Thoracic aorta (tissue), 2 donors: ENCODE measurements around the gene FMNL3. TPM values are rescaled to one million over a fixed set of nuclear protein-coding genes. Genes with fewer than 3 reads are reported as not detected.

Source experiments
- ATAC-seq: fragments of 150-250 bp; one replicate; pipeline ENCODE4 v1.8.0; 2017; ENCODE audit warnings: low read depth; ENCODE audit not compliant: insufficient number of reproducible peaks, low FRiP score
- DNase-seq: peaks from one replicate; pipeline ENCODE4 v3.0.0-alpha.2; 2020; ENCODE audit warnings: low spot score
- H3K27ac ChIP-seq, 2 donors: fragments of 200-600 bp; sonication (generic); 1 replicate in 1 of 2; 2 replicates in 1 of 2; pipeline ENCODE4 v1.5.1; 2016; ENCODE audit warnings: mild to moderate bottlenecking in 2 of 2, moderate library complexity in 2 of 2
- H3K27me3 ChIP-seq: fragments of 200-600 bp; sonication (generic); replicated peaks from 2 replicates; pipeline ENCODE4 v1.6.0; 2016; ENCODE audit warnings: mild to moderate bottlenecking; ENCODE audit not compliant: insufficient read depth
- H3K36me3 ChIP-seq: fragments of 200-600 bp; sonication (generic); one replicate; pipeline ENCODE4 v1.5.1; 2016
- H3K4me1 ChIP-seq, 2 donors: fragments of 200-600 bp; sonication (generic); 1 replicate in 1 of 2; 2 replicates in 1 of 2; pipeline versions ENCODE4 v1.5.1 to v1.6.0; 2016; ENCODE audit warnings: low read depth in 2 of 2, mild to moderate bottlenecking in 1 of 2; ENCODE audit not compliant: control insufficient read depth in 1 of 2
- H3K4me3 ChIP-seq: fragments of 200-600 bp; sonication (generic); 2 replicates; pipeline ENCODE4 v1.5.1; 2016; ENCODE audit warnings: mild to moderate bottlenecking
- H3K9me3 ChIP-seq: fragments of 200-600 bp; sonication (generic); 2 replicates; pipeline ENCODE4 v1.5.1; 2016
- total RNA-seq, 2 donors: library from RNA; depleted of rRNA; stranded (reverse); fragments of >200 nt; gene quantifications; one replicate each; pipeline versions ENCODE4 v1.1.0 to v1.2.3, GENCODE V29; 2016
- TF ChIP-seq, protein P1 (sequence below): fragments of 200-600 bp; sonication (generic); IDR thresholded peaks from one replicate; pipeline ENCODE4 v1.5.1; 2019; ENCODE audit warnings: antibody characterized with exemption

FMNL3 gene
- total RNA-seq, 2 donors from 2014 or later: 26.7 to 37.4 TPM

DNA sequence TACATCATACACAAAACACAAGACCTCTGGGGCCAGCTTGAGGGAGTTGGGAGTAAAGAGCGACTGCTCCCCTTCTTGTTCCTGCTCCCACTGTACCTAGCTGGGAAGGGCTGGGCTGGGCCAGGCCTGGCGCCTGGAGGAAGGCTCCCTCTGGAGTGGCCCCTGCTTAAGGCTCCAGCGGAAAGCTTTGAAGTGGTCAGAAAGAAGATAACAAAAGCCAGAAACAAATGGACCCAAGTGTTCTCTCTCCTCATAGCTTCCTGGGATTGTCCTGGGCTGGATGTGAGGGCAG is 58.5 kb downstream of the FMNL3 start:
- peak overlapping the region in 1 of 2 donors; percentile 63 for H3K27ac ChIP-seq
- peaks cover 21% of the 10 kb centered on the region for H3K36me3 ChIP-seq
- no peak for DNase-seq
- no peak for ATAC-seq
- no peak overlapping the region for H3K4me3 ChIP-seq
- no peaks in the 10 kb centered on the region for H3K9me3 ChIP-seq
- no peaks in the 10 kb centered on the region for H3K27me3 ChIP-seq
- TF ChIP-seq, protein P1, sequence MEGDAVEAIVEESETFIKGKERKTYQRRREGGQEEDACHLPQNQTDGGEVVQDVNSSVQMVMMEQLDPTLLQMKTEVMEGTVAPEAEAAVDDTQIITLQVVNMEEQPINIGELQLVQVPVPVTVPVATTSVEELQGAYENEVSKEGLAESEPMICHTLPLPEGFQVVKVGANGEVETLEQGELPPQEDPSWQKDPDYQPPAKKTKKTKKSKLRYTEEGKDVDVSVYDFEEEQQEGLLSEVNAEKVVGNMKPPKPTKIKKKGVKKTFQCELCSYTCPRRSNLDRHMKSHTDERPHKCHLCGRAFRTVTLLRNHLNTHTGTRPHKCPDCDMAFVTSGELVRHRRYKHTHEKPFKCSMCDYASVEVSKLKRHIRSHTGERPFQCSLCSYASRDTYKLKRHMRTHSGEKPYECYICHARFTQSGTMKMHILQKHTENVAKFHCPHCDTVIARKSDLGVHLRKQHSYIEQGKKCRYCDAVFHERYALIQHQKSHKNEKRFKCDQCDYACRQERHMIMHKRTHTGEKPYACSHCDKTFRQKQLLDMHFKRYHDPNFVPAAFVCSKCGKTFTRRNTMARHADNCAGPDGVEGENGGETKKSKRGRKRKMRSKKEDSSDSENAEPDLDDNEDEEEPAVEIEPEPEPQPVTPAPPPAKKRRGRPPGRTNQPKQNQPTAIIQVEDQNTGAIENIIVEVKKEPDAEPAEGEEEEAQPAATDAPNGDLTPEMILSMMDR: no peak
- peaks cover 14 to 21% of the 10 kb centered on the region in 2 donors for H3K4me1 ChIP-seq

DNA sequence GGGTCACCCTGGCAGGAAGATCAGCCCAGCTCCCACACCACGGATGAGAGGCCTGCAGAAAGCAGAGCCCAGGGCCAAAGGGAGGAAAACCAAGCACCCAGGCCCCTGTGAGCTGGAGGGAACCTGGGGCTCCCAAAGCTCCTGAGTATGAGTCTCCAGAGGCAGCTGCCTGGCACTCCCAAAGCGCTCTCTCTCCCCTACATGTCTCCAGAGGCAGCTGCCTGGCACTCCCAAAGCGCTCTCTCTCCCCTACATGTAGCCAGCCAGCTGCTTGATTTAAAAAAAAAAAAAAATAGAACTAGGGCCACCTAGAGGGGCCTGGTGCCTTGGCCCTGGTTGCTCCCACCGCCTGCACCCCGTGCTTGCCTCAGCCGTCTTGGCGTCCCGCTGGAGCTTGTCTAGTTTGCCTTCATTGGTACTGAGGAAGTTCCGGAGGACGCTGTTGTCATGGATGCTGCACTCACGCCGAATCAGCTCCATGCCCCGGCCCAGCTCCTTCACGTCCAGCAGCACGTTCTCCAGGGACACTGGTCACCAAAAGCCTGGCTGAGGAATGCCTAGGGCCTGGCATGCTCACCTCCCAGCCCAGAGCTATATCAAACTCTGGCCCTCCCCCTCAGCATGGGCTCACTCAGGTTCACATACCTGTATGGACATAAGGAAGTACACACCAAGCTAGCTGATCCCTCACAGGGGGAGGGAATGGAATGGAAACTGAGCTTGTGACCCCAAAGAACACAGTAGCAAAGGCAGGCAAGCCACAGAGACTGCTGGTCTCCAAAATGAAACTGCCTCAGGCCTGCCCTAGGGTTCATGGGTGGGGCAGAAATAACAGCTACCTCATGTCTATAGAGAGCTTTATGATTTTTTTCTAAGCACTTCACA is 59.1 kb downstream of the FMNL3 start:
- Histone ChIP-seq H3K9me3 (no peaks in the 10 kb centered on the region), H3K27me3 (no peaks in the 10 kb centered on the region), H3K36me3 (peaks cover 26% of the 10 kb centered on the region), H3K4me3 (no peak overlapping the region), H3K27ac (peak overlapping the region; percentile 37 to 63), H3K4me1 (peaks cover 14 to 21% of the 10 kb centered on the region in 2 donors)
- ATAC-seq (no peak), DNase-seq (no peak)
- TF ChIP-seq, protein P1: no peak

DNA sequence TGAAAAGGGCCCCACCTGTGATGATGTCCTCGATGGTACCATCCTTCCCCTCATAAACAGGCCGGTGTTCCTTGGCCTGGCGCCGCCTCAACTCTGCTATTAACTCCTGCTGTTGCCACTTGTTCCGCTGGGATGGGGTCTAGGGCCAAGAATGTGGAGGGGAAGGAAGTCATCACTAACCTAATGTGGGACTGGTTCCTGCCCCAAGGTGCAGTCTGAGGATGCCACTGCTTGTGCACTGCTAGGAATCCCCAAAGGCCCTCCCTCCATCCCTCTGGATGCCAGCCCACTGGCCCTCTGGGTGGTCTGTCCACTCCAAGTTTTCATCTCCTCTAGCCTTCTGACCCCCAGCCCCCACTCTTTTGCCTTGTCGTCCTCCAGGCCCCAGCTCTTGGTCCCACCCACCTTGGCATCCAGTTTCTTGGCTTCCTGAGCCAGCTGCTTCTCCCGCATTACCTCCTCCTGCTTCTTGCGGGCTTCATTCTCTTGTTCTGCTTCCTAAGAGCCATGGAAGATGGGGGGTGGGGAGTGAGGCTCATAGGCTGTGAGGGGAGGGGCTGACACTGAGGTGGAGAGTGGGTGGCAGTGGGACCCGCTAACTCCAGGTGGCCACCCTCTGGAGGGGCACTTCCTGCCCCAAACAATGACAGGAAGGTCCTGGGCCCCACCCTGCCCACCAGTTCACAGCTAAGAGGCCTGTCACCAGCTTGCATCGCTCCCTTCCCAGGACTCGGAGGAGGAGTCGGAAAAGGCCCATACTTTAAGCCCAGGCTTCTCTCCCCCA is 60.1 kb downstream of the FMNL3 start:
- peaks cover 33% of the 10 kb centered on the region for H3K36me3 ChIP-seq
- TF ChIP-seq, protein P1: no peak
- H3K4me3 ChIP-seq: no peak overlapping the region
- no peaks in the 10 kb centered on the region for H3K9me3 ChIP-seq
- no peaks in the 10 kb centered on the region for H3K27me3 ChIP-seq
- no peak for DNase-seq
- H3K27ac ChIP-seq: peak overlapping the region; percentile 37 to 63
- ATAC-seq: no peak
- H3K4me1 ChIP-seq: peaks cover 14 to 21% of the 10 kb centered on the region in 2 donors

DNA sequence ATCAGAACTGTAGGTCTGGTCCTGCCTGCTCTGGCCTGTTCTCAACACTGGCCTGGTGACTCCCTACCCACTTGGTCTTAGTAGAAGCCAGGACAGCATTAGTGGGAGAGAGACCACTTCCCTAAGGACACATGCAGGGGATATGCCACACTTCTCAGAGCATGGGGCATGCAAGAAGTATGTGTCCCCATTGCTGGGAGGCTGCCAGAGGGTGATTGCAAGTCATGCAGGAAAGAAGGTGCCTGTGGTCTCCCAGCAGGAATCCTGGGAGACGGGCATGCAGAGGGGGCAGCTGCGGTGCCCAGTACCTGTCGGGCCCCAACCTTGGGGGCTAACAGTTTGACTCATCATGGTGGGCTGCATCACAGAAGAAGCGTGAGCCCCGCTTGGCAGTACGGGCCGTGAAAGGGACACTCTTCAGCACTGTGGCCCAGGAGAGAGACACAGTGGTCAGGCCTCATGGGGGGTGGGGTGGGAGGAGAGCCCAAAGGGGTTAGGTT is 60.8 kb downstream of the FMNL3 start:
- Histone ChIP-seq H3K27me3 (no peaks in the 10 kb centered on the region), H3K36me3 (peaks cover 33% of the 10 kb centered on the region), H3K27ac (no peak overlapping the region), H3K4me3 (no peak overlapping the region), H3K9me3 (no peaks in the 10 kb centered on the region), H3K4me1 (peaks cover 14 to 21% of the 10 kb centered on the region in 2 donors)
- no peak for ATAC-seq
- TF ChIP-seq, protein P1: no peak
- DNase-seq: no peak
